GM18511 (cell line): ENCODE results near the gene GOLGA6D.
"Not testable (repeated sequence)": the region's sequence is repeated elsewhere in the genome, so short reads cannot be mapped to it uniquely, and the experiment has no call there.

Experiments used
- ATAC-seq: cut with Tn5 transposase; IDR thresholded peaks from one replicate; pipeline ENCODE4 v1.9.1; 2021; ENCODE audit warnings: mild to moderate bottlenecking, moderate library complexity; ENCODE audit not compliant: unreplicated experiment

GOLGA6D gene

DNA sequence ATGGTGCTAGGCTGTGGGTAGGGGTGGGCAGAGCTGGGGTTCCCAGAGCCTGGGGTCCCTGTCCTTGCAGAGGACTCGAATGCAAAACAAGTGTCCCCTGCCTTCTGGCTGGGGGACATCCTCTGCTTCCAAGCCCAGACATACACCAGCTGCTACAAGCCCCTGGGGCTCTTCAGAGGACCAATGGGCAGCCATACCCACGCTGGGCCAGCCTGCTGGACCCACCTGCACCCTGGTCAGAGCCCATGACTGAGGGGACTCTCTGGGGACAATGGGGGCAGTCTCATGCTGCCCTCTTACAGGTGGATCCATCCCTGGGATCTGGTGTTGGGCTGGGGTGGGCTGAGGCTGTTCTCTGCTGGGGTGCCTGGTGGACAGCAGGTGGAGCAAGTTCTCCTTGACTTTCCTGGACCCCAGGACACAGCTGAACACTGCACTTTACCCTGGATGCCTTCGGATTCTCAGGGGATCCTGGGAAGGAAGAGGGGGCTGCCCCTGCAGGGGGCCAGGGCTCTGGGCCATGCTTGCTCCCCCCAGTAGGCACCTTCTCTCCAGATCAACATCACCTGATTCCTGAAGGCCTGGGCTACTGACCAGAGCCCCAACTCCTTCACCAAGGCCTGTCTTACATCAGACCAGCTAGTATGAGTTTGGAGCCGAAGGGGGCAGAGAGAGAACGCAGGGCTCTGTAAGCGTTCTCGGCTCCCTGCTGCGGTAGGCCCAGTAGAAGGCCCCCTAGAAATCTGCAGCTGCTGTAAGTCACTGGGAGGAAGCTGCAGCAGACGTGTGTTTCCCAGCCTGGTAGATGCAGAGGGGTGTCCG lies 46.1 kb downstream of the GOLGA6D start:
- no peak for ATAC-seq

DNA sequence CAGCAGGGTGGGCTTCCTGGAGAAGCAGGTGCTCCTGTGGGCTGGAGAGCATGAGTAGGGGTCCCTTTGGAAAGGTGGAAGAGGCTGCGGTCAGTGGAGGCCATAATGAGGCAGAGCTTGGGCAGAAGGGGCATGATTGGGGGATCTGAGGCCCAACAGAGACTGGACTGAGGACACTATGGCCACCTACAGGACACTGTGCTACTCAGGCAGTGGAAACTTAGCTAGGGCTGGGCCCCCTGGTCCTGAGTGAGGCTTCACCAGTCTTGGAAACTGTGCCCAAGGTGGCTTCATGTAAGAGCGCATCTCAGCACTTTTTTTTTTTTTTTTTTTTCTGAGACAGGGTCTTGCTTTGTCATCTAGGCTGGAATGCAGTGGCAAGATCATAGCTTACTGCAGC lies 46.9 kb downstream of the GOLGA6D start:
- ATAC-seq = no peak

DNA sequence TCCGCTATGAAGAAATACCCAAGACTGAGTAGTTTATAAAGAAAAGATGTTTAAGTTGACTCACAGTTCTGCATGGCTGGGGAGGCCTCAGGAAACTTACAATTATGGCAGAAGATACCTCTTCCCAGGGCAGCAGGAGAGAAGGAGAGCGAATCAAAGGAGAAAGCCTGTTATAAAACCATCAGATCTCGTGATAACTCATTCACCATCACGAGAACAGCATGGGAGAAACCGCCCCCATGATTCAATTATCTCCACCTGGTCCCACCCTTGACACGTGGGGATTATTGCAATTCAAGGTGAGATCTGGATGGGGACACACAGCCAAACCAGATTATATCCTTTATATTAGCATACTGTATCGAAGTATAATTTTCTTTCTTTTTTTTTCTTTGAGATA lies 49.5 kb downstream of the GOLGA6D start:
- ATAC-seq = not testable (repeated sequence)

DNA sequence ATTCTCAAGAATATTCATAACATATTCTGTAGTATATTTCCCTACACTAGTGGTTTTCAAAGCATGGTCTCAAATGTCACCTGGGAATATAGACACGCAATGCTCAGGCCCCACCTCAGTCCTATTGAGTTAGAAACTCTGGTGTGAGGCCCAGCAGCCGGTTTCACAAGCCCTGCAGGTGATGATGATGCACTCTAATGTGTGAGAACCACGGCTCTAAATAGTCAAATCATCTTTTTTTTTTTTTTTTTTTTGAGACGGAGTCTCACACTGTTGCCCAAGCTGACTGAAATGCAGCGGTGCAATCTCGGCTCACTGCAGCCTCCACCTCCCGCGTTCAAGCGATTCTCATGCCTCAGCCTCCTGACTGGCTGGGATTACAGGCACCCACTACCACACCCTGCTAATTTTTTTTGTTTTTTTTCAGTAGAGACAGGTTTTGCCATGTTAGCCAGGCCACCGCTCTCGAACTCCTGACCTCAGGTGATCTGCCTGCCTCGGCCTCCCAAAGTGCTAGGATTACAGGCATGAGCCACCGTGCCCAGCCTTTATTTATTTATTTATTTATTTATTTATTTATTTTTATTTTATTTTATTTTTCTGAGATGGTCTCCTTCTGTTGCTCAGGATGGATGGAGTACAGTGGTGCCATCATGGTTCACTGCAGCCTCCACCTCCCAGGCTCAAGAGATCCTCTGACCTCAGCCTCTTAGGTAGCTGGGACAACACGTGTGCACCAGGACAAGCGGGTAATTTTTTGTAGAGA lies 51.2 kb downstream of the GOLGA6D start:
- not testable (repeated sequence) for ATAC-seq

DNA sequence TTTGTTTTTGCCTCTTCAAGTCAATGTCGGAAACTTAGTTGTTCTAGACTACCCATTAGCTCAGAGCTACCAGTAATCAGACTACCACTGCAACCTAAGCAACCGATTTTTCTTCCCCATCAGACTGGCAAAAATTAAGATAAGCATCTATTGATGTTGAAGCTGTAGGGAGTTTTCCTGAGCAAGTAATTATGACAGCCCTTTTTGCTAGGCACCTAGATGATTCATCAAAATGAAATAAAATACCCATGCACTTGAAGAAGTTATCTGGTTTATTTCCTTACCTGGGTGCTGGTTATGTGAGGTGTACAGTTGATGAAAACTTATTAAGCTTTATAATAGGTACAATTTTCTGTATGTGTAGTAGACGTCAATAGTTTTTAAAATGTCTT lies 52.7 kb downstream of the GOLGA6D start:
- ATAC-seq = no peak

DNA sequence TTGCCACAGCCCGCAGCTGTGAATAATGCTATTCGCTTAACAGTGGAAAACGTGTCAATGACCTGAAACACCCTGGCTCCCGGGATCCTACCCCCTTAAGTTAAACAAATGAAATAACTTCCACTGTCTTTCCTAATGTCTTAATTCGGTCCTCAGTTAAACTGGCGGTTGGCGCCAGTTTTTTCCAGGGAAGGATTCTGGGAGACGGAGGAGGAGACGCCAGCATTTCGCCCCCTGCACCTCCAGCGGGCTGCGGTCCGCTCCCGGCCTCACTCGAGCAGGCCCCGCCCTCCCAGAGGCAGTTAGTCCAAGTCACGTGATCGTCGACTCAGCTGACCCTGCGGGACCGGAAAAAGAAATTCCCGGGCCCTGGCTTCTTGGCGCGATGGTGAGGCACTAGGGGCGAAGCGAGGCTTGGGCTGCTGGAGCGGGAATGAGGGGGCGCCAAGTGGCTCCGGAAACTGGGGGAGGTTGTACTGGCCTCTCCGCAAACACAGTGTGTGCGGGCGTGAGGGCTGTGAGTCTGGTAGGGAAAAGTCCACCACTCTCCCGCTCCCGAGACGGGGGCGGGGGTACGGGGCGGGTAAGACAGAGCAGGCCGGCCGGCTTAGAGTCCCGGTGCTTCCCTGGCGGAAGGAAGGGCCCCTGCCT lies 53.2 kb downstream of the GOLGA6D start, which contains the start of gene COMMD4:
TSS of gene COMMD4 (plus strand) at position 359 of the 651 bp plus-strand sequence. CDS start at position 386, 27 bp downstream.
- no peak for ATAC-seq

DNA sequence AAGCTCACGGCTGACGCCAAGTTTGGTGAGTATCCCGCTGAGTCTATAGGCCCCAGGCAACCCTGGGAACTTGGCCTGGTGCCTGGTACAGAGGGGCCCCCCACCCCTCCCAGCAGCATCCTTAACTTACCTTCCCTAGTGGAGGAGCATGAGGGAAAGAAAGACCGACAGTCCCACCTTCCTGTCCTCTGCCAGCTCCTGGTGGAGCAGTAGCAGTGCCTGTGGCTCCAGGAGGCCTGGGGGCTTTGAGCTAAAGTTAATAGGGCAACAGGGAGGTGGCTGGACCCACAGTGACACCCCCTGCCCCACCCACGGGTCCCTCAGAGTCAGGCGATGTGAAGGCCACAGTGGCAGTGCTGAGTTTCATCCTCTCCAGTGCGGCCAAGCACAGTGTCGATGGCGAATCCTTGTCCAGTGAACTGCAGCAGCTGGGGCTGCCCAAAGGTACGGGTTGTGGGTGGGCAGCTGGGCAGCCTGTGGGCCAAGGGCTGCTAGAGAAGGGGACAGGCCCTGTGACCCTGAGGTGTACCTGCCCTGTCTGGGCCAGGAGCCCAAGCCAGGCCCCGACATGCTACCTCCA lies 56.1 kb downstream of the GOLGA6D start:
- no peak for ATAC-seq

DNA sequence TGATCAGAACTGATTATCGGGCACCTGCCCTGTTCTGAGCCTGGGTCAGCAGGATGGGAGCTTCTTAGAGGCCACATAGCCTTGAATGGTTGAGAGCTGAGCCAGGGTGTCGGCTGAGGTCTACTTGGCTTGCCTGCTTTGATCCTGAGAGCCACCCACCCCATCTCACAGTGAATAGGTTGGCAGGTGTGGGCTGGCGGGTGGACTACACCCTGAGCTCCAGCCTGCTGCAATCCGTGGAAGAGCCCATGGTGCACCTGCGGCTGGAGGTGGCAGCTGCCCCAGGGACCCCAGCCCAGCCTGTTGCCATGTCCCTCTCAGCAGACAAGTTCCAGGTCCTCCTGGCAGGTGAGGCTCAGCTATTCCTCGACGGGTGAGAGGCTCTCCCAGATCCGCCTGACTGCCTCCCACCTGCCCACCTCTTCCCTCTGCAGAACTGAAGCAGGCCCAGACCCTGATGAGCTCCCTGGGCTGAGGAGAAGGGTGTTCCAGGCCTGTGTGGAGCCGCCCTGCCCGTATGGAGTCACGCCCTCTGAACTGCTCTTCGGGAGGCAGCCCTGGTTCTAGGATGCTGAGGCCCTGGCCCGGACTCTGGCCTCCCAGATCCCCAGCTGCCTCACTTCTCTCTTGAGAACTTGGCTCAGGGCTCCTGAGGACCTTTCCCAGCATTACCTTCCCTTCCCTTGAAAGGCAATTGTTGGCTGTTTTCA lies 57.1 kb downstream of the GOLGA6D start:
- ATAC-seq = no peak

DNA sequence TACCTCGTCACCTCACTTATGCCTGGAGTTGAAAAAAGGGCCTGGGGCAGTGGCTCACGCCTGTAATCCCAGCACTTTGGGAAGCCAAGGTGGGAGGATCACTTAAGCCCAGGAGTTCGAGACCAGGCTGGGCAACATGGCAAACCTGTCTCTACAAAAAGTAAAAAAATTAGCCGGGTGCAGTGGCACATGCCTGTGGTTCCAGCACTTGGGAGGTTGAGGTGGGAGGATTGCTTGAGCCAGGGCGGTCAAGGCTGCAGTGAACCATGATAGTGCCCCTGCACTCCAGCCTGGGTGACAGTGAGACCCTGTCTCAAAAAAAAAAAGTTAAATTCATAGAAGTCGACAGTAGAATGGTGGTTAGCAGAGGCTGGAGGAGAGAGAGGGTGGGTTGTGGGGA lies 59.6 kb downstream of the GOLGA6D start:
- no peak for ATAC-seq

DNA sequence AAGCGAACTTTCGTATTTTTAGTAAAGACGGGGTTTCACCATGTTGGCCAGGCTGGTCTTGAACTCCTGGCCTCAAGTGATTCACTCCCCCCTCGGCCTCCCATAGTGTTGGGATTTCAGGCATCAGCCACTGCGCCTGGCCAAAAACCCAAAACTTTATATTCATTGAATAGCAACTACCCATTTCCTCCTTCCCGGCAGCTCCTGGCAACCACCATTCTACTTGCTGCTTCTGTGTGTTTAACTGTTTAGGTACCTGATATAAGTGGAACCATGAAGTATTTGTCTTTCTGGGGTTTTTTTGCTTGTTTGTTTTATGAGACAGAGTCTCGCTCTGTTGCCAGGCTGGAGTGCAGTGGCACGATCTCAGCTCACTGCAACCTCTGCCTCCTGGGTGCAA lies 61.3 kb downstream of the GOLGA6D start:
- not testable (repeated sequence) for ATAC-seq
